Esophagus squamous epithelium (tissue), 4 donors: ENCODE measurements around the gene MRS2.

Experiments
- CTCF ChIP-seq, 6 experiments: fragments of 450-650 bp in 4 of 6; fragments of 200-600 bp in 2 of 6; sonication (generic) in 2 of 6; IDR thresholded peaks; one replicate each; pipeline ENCODE4 v1.5.1; 2016 to 2019; ENCODE audit warnings: antibody characterized with exemption in 6 of 6, mild to moderate bottlenecking in 4 of 6, moderate library complexity in 4 of 6
- POLR2A ChIP-seq, 4 donors: fragments of 450-650 bp; IDR thresholded peaks; one replicate each; pipeline ENCODE4 v1.6.1; 2017; ENCODE audit warnings: antibody characterized with exemption in 4 of 4, mild to moderate bottlenecking in 4 of 4, moderate library complexity in 3 of 4

- TF ChIP-seq CTCF (IDR thresholded peaks at IDR 0.05) (no peak), POLR2A (IDR thresholded peaks at IDR 0.05) (no peak)
These were observed 51.2 kb downstream of the MRS2 start for GRCh38 chr6:24453921-24454320.
